Mucosa of descending colon (tissue), 3 donors: ENCODE data around the gene LINGO1. TPM values are rescaled to one million over a fixed set of nuclear protein-coding genes. Genes with fewer than 3 reads are reported as not detected.

Experiments
- ATAC-seq: fragments of 200-7000 bp; cut with Tn5 transposase; one replicate; pipeline ENCODE4 v1.9.1; 2020; ENCODE audit warnings: mild to moderate bottlenecking, moderate library complexity
- DNase-seq, 3 donors: peaks; one replicate each; pipeline ENCODE4 v3.0.0-alpha.2; 2020
- H3K36me3 ChIP-seq: fragments of 200-600 bp; one replicate; pipeline ENCODE4 v1.8.0; 2021; ENCODE audit warnings: low read depth, mild to moderate bottlenecking
- H3K4me1 ChIP-seq: fragments of 200-600 bp; one replicate; pipeline ENCODE4 v1.8.0; 2021; ENCODE audit warnings: low read depth, mild to moderate bottlenecking
- H3K4me3 ChIP-seq: fragments of 200-600 bp; one replicate; pipeline ENCODE4 v1.8.0; 2021; ENCODE audit warnings: mild to moderate bottlenecking
- H3K9me3 ChIP-seq: fragments of 200-600 bp; one replicate; pipeline ENCODE4 v1.8.0; 2021; ENCODE audit warnings: mild to moderate bottlenecking
- intact Hi-C, 2 donors: fragments of 100-400 bp; cut with DNase I in 1 of 2; cut with micrococcal nuclease in 1 of 2; formaldehyde crosslinking; loops; one replicate each; pipeline versions ENCODE4 v1.11.0 to v1.11.1; 2022; cut with DNase I, micrococcal nuclease
- total RNA-seq, 3 donors: library from RNA; stranded (reverse); fragmentation: NEBNext Ultra II Directional in 2 of 3; extraction: Animal tissue kit (Norgen Biotek cat#: 25700) in 2 of 3; gene quantifications; one replicate each; pipeline versions ENCODE4 v1.2.1 to v1.2.4, GENCODE V29; 2021 to 2023
- TF ChIP-seq, protein P1 (sequence below): fragments of 200-600 bp; IDR thresholded peaks from one replicate; pipeline ENCODE4 v1.8.0; 2022; ENCODE audit warnings: antibody characterized with exemption, mild to moderate bottlenecking
- donor health status: DM: no; HTN: no; CAD: no; lungs with moderate emphysema.
- donor health status: DM: no; HTN: no; CAD: no.
- donor health status: DM: no; HTN: yes; CAD: no.

Gene LINGO1
- total RNA-seq, 3 donors from 2014 or later, result 1.8 to 2.6 (median 1.9) TPM

DNA sequence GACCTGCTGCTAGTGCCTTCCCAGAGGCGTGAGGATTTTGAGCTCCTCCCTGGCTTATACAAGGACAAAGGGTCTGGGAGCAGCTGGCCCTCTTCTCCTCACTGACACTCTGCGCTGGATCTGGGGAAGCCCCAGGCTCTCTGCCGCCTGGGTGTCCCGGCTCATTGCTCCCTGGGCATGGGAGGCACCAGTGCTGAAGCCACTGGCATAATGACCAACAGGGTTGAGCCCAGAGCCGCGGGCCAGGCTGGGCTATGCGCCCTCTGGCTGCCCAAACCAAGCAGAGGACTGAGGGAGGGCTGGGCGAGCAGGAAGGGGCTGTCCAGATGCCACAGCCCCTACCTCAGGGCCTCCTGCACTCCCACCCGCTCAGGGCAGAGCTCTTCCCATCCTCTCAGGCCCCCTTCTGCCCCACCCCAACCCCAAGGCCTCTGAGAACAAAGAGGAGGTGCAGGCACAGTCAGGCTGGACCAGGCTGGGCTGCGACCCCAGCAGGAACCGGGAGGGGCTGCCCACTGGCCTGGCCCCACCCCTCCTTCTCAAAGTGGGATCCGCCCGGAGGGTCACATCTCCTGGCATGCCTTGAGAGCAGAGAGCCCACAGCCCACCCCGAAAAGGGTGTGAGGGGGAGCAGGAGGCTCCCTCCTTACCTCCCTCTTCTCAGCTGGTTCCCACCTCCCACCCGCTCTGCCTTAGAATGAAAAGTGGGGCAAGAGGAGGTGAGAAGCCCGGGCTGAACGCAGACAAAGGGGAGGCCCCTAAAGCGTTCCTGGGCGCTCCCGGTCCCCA is 1.6 kb downstream of the LINGO1 start:
- intact Hi-C loops, result loop anchor here in 1 of 2 donors (10.0 kb wide), 1 partner anchor 194 kb away; no protein-coding TSS in a partner anchor
- no peak for DNase-seq
- H3K4me3 ChIP-seq, result no peak overlapping the region
- TF ChIP-seq, protein P1, sequence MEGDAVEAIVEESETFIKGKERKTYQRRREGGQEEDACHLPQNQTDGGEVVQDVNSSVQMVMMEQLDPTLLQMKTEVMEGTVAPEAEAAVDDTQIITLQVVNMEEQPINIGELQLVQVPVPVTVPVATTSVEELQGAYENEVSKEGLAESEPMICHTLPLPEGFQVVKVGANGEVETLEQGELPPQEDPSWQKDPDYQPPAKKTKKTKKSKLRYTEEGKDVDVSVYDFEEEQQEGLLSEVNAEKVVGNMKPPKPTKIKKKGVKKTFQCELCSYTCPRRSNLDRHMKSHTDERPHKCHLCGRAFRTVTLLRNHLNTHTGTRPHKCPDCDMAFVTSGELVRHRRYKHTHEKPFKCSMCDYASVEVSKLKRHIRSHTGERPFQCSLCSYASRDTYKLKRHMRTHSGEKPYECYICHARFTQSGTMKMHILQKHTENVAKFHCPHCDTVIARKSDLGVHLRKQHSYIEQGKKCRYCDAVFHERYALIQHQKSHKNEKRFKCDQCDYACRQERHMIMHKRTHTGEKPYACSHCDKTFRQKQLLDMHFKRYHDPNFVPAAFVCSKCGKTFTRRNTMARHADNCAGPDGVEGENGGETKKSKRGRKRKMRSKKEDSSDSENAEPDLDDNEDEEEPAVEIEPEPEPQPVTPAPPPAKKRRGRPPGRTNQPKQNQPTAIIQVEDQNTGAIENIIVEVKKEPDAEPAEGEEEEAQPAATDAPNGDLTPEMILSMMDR, result no peak
- H3K36me3 ChIP-seq, result no peaks in the 10 kb centered on the region
- no peaks in the 10 kb centered on the region for H3K9me3 ChIP-seq
- ATAC-seq, result no peak
- H3K4me1 ChIP-seq, result peaks cover 16% of the 10 kb centered on the region

DNA sequence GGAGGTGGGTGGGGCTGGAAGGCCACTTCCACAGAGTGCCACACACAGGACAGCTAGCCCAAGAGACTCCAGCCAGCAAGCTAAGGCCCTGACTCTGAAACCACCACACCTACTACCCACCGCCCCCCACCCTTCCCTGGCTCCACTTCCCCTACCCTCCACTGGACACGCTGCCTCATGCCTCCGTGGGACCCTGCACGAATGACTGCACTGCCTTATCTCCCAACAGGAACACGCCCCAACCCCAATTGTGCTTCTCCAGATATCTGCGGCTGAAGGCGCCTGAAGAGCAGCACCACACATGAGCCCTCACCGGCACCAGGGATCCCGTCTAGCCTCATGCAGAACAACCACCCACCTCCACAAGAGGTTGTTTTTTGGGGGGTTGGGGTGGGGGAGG is 2.7 kb downstream of the LINGO1 start:
- Histone ChIP-seq H3K4me1 (peaks cover 16% of the 10 kb centered on the region), H3K9me3 (no peaks in the 10 kb centered on the region), H3K36me3 (no peaks in the 10 kb centered on the region), H3K4me3 (no peak overlapping the region)
- DNase-seq, result no peak
- no peak for ATAC-seq
- TF ChIP-seq, protein P1, result no peak
- intact Hi-C loops, result loop anchor here in 1 of 2 donors (10.0 kb wide), 1 partner anchor 195 kb away; no protein-coding TSS in a partner anchor

DNA sequence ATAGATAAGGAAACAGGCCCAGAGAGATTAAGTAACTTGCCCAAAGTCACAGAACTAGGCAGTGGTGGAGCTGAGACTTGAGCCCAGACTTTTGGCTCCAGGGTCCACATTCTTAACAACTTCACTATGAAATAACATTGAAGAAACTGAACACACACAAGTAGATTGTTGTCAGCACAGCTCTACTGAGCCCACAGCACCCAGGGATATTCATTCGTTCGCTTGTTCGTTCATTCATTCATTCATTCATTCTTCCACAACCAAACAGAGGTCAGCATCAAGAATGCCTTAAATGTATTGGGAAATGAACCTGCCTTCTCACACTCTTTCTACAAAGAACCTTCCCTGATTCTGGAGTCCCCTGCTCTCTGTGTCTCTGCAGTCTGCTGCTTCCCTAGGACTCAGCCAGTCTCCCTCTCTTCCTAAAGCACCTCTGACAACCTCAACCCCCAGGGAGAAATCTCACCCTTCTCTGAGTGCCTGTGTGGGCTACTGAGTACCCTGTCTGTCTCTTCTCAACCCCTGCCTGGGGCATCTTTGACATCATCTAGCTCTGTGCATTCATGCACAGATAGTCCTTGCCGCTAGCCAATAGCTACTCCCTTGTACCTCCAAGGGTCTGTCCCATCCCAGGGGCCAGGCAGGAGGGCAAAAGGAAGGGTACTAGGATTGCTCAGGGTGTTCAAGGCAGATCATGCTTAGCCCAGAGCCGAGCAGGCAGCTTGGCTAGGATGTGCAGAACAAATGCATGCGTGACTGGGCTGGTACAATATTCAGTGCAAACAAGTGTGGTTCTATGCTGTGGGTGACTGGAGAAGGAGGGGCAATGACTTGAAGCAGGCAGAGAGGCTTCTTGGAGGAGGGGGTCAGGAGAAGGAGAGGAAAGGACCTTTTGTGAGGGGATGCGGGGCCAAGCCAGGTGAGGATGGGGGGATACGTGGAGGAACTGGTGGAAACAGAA is 3.4 kb downstream of the LINGO1 start:
- Histone ChIP-seq H3K36me3 (no peaks in the 10 kb centered on the region), H3K4me1 (peaks cover 16% of the 10 kb centered on the region), H3K9me3 (no peaks in the 10 kb centered on the region), H3K4me3 (no peak overlapping the region)
- DNase-seq, result no peak
- no peak for ATAC-seq
- intact Hi-C loops, result loop anchor here in 1 of 2 donors (10.0 kb wide), 1 partner anchor 195 kb away; no protein-coding TSS in a partner anchor
- TF ChIP-seq, protein P1, result no peak

DNA sequence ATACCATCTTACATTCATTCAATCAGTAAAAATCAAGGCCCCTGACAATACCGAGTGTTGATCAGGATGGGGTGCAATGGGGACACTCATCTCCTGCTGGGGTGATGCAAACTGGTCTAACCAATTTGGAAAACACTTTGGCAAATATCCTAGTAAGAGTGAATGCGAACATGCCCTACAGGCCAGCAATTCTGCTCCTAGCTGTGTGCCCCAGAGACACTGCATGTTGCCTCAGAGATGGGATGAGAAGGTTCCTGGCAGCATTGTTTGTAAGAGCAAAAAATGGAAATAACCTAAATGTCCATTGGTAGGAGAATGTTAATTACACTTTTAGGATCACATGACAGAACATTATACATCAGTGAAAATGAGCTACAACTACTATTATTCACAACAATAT is 4.7 kb downstream of the LINGO1 start:
- H3K4me3 ChIP-seq, result no peak overlapping the region
- no peaks in the 10 kb centered on the region for H3K9me3 ChIP-seq
- H3K36me3 ChIP-seq, result no peaks in the 10 kb centered on the region
- DNase-seq (no peak), ATAC-seq (no peak)
- intact Hi-C loops, result no loop called here
- TF ChIP-seq, protein P1, result no peak
- peaks cover 6% of the 10 kb centered on the region for H3K4me1 ChIP-seq

DNA sequence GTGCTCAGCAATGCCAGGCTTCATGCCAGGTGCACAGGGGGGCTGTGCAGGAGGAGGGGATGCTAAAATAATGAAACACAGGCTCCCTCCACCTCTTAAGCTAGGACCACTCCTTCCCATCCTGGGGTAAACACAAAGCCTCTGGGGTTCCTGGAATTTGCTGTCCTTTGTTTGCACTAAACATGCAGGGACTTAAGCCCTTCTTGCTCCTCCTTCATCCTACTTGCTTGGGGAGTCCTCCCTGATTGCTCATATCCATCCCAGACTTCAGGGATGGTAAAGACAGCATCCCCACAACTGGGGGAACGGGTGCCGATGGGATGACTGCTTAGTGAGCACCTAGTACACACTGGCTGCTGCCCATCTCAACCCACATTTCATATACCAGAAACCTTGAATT is 5.1 kb downstream of the LINGO1 start:
- Histone ChIP-seq H3K9me3 (no peaks in the 10 kb centered on the region), H3K4me1 (peaks cover 3% of the 10 kb centered on the region), H3K4me3 (no peak overlapping the region), H3K36me3 (no peaks in the 10 kb centered on the region)
- DNase-seq (no peak), ATAC-seq (no peak)
- TF ChIP-seq, protein P1, result no peak
- intact Hi-C loops, result no loop called here
